Measurements from ENCODE around the gene KRTAP13-4.

- TF ChIP-seq CTCF (IDR thresholded peaks at IDR 0.05) (no peak), POLR2A (IDR thresholded peaks at IDR 0.05) (no peak)
Observed at GRCh38 chr21:30478004-30478403, 48.0 kb downstream of the KRTAP13-4 start.

Data from heart left ventricle (tissue), 13 donors.